GM21360 (cell line): ENCODE results near the gene TRAF7.
"Not testable (repeated sequence)": the region's sequence is repeated elsewhere in the genome, so short reads cannot be mapped to it uniquely, and the experiment has no call there.

Source experiments
- ATAC-seq: cut with Tn5 transposase; IDR thresholded peaks from one replicate; pipeline ENCODE4 v1.9.1; 2021; ENCODE audit warnings: mild to moderate bottlenecking, moderate library complexity; ENCODE audit not compliant: unreplicated experiment

TRAF7 gene

DNA sequence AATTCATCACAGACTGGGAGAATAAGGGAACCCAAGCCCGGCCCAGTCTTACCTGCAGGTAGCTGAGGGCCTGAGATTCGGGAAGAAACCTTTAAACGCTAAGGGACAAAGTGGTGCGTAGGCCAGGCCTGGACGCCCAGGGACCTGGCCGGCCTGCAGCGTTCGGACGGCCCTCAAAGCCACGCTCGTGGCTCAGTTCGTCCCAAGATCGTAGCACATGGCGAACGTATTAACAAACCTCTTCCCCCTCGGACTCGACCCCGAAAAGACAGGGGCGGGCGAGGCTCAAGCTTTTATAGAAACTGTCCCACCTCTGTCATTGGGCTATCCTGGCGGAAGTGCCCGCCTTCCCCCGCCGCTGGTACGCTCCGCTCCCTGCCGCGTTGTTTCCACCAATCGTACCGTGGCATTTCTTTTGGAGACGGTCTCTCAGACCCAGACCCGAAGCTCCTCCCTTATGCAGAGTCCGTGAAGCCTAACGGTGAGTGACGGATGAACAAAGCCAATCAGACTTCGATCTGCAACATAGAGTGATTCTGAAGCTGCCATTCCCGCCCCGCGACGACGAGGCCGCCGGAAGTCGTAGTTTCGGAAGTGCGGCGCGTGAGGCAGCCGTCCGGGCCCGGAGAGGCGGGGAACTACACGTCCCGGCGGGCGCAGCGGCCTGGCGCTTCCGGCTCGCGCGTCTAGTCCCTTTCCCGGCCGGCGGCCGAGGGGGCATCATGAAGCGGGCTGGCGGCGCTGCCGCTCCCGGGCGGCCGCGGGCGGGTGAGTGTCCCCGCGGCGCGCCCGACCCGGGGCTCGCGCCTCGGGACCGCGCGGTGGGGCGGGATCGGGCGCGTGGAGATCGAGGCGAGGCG lies at the start of gene TRAF7:
Gene TRAF7 (plus strand): TSS at position 692 of the 860 bp plus-strand sequence. CDS start 8,139 bp downstream, outside the sequence.
- peak; percentile 77 for ATAC-seq

DNA sequence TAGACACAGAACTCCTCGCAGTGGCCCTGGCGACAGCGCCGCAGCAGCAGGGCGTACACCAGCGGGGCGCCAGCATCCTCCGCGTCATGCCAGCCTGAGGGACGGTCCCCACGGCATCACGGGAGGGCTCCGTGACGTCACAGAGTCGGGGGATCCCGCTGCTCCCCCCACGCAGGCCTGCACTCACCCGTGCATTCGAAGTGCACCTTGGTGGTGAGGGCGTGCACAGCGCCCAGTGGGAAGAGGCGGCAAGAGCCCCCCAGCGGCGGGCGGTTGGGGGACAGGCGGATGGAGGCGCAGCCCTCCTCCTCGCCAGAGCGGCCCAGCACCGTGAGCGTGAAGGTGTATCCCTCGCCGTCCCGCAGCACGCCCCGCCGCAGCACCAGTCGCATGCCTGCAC lies 49.4 kb upstream of the TRAF7 start:
- ATAC-seq = not testable (repeated sequence)

DNA sequence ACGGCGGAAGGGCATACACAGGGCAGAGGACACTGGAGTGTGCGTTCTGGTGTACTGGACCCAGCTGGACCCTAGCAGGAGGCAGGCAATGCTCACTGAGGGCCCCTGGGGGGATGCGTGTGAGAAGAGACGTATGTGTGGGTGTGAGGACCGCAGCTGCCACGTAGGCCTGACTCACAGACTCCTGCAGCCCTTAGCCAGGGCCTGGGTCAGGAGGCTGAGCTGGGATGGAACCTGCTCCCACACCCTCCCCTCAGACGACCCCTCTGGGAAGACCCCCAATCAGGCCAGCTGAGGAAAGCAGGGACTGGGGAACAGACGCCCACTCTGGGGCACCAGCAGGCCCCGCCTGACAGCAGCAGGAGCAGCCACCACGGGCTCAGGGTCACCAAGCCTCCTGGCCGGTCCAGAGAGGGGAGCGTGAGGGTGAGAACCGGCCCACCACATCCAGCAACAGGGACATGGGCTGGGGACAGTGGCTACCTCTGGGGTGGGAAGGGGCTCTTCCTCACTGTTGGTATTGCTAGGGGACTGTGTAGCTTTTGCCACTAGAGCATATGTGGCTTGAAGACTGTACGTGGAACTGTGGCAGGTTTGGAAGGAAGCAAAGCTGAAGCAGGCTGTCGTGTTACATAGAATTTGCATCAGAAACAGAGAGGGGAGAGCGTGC lies 48.3 kb upstream of the TRAF7 start:
- ATAC-seq = not testable (repeated sequence)

DNA sequence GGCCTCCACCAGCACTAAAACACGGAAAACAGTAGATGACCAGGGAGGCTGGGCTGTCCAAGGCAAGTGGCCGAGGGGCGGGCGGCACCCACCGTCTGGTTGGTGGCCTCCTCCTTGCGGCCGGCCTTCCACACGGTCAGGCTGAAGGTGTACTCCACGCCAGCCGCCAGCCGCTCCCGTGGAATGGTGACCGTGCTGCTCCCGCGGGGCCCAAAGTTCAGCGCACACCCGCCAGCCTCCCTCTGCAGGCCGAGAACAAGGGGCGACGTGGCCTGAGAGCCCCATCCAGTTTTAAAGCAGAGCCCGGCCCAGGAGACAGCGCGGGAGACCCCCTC lies 47.8 kb upstream of the TRAF7 start:
- not testable (repeated sequence) for ATAC-seq

DNA sequence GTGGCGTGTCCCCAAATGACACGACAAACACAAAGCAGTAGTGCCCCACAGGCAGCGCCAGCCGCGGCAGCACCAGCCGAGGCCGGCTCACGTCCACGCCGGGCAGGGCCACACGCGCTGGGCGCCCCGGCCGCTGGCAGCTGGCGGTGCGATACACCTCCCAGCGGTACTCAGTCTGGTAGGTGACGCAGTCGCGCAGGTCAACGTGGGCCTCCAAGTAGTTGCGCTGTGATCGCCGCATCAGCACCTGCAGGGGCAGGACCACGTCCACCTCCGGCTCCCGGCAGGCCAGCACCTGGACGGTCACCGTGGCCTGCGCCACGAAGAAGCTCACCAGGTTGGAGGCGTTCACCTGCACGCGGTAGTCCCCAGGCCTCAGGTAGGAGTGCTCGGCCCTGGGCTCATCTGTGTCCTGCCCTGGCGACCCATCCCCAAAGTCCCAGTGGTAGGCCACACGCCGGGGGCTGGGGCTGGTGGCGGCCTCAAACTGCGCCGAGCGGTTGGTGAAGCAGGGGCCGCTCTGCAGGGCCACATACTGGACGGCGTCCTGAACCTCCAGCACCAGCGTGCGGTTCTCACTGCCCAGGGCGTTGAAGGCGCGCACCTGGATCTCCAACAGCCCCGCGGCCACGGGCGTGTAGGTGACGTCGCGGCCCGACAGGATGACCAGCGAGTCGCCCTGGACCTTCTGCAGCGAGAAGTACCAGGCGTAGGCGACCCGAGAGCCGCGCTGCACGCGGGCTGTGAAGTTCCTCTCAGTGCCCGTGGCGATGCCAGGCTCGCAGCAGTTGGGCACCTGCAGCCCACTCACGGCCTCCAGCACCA lies 46.9 kb upstream of the TRAF7 start:
- ATAC-seq = not testable (repeated sequence)

DNA sequence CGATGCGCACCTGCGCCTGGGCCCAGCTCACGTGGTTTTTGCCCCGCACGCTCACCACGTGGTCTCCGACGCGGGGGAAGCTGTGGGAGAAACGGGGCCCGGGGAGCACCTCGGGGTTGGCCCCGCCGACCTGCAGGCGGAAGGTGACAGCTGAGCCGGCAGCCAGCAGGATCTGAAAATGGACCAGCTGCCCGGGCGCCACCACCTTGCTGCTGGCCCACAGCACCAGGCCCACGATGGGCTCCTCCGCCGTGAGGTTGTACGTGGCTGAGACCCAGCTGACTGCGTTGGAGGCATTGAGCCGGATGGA lies 46.4 kb upstream of the TRAF7 start:
- not testable (repeated sequence) for ATAC-seq

DNA sequence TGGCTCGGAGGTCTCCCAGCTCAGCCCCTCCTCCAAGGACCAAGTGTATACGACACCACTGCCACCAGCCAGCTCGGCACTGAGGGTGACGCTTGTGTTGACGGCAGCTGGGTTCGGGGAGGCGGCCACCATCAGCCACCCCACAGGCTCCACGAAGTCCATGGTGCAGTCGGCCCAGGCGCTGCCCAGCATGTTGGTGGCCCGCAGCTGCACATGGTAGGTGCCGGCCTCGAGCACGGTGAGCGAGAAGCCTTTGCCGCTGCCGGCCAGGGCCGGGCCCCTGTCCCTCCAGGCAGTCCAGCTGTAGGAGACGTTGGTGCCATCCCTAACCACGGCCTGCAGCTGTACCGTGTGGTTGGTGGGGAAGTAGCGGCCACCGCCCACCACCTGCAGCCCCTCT lies 45.7 kb upstream of the TRAF7 start:
- ATAC-seq = not testable (repeated sequence)

DNA sequence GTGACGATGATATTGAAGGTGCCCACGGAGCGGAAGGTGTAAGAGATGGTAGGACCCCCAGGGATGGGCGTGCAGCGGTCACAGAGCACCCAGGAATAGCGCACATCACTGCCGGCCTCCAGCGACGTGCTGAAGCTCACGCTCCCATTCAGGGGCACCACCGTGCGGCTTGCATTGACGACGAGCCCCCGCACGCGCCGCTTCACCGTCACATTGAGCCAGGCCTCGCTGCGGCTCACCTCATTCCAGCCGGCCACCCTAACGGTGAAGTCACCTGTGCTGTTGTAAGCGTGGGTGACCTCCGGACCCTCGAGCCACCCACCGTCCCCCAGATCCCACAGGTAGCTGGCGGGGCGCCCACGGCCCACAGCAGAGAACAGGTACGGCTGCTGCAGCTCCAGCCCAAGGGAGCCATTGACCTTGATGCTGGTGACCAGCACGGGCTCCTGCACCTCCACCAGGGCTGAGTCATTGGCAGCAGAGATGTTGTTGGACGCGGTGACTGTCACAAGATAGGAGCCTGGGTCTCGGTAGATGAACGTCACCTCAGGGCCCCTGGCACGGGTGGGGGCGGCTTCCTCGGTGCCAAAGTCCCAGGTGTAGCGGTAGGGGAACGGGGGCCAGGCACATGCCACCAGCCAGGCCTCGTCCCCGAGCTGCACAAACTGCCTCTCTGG lies 45.1 kb upstream of the TRAF7 start:
- not testable (repeated sequence) for ATAC-seq

DNA sequence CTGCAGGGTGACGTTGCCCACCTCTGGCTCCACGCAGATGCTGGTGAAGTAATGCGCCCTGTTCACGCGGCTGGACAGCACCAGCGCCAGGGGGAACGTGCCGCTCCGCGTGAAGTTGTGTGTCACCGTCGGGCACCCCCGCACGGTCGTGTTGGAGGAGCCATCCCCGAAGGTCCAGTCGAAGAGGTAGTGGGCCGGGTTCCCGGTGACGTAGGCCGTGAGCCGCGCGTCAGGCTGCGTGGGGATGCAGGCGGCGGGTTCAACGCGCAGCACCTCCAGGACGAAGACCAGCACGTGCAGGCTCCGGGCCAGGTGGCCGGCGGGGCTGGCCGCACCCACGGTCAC lies 44.6 kb upstream of the TRAF7 start:
- not testable (repeated sequence) for ATAC-seq

DNA sequence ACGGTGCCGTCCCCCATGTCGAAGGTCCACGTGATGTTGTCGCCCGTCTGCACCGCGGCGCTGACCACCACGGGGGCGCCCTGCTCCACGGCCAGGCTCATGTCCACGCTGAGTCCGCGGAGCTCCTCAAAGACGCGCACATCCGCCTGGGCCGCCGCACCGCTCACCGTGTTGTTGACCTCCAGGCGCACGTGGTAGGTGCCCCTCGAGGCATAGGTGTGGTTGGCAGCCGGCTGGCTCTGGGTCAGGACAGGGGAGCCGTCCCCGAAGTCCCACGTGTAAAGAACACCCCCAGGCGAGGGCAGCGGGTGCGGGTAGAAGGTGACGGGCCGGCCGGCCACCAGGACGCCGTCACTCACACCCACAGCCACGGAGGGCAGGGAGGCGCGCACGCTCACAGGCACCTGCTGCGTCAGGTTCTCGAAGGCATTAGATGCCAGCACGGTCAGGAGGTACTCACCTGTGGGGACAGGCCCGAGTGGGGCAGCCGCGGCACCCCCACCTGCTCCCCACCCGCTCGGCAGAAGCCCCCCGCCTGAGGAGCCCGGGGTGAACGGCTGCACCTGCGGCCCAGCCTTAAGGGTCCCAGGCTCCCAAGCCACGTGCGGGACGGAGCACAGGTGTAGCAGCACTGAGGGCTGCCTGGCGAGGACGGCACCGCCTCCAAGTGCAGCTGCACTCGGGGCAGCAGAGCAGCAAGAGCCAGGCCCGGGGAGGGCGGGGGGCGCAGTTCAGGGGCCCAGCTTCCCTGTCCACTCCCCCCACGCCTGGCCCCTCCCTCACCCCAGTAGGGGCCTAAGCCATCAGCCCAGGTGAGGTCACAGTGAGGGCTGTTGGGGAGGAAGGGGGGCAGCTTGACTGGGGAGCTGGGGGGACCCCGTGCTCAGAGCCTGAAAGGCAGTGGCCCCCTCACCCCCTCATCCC lies 43.9 kb upstream of the TRAF7 start:
- not testable (repeated sequence) for ATAC-seq

DNA sequence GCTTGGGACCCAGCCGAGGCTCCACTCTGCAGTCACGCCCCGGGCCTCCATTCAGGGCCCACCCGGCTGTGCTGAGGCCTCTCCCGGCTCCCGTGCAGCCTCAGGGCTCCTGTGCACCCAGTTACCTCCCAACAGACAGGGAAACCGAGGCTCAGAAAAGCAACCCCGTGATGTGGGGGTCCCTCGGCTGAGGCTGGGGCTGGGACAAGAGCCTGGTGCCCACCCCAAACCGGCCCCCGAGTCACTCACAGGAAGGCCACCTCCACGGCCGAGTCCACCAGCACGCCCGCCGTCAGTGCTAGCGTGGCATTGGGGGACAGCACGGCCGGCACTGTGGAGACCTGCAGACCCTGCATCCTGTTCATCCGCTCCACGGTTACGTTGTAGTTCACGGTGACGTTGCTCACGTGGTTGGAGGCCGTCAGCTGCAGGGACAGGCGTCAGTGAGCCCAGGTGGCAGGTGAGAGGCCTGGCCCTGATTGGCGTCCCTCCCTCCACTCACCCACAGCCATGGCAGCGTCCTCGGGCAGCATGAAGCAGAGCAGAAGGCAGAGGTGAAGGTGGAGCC lies 43.0 kb upstream of the TRAF7 start:
- not testable (repeated sequence) for ATAC-seq

DNA sequence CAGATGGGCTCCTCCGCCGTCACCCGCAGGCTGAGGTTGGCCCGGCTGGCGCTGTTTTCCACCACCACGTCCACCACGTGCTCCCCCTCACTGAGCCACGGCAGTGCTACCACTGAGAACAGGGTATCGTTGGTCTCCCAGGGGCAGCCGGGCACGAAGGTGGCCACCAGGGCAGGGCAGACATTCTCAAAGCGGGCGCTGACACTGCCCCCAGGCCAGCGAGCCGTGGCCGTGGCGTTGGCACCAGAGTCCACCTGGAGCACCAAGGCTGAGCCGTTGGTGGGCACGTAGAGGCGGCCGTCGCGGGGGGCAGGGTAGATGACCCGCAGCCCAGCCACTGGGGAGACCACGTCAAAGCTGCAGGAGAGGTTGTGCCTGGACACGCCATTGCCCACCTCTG lies 41.4 kb upstream of the TRAF7 start:
- ATAC-seq = not testable (repeated sequence)

DNA sequence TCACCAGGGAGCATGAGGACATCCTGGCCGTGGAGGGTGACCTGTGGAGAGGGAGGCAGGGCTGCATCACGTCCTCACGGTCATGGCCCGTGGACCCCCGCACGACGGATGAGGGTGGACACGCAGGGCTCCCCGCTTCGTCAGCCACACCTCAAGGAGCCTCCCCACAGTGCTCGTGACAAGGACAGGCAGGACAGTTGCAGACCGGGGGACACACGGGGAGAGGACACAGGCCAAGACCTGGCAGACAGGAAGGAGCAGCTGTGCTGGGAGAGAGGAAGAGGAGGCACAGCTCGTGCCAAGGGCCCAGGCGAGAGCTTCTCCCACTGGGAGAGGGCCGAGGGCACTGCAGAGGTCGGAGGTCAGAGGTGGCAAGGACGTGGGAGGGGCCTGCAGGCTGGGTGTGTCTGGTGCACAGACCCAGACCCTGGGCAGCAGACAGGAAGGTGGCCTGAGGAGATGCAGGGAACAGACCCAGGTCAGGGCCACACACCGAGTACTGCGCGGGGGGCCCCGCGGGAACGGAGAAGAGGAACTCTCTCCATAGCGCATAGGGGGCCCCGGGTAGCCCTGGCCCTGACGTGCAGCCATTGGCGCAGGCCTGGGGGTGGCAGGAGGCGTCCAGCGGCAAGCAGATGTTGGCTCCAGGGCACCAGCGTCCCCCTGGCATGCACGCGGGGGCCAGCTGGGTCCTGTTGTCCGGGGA lies 40.5 kb upstream of the TRAF7 start:
- not testable (repeated sequence) for ATAC-seq

DNA sequence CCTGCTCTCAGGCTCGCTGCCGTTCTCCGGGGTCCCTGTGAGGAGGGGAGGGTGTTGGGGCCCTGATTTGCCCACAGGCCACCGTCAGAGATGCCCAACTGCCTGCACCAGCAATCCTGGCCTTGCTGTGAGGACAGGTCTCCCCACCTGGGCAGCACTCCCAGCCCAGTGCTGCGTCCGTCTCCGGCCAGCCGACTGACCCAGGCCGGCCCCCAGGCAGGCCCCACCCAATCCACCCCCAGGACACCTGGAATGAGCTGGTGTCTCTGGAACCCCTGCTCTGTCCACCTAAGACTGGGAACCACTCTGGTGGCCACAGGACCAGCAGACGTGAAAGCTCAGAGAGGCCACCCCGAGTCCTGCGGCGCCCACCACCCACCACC lies 40.0 kb upstream of the TRAF7 start:
- ATAC-seq = no peak

DNA sequence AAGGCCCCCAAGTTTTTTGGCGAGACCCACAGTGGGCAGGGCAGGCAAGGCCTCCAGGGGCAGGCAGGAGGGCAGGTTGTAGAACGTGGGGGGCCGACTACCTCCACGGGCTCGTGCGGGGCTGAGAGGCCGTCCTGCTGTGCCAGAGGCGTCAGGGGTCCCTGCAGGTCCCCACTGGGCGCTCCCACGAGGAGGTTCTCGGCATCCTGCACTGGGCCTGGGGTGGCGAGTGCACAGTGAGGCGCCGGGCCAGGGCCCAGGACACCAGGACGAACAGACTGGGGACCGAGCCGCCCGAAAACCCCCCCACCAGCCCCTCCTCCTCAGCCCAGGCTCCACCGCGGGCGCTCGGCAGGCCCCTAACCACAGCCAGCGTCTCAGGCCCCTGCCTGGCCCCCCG lies 39.2 kb upstream of the TRAF7 start:
- ATAC-seq = not testable (repeated sequence)

DNA sequence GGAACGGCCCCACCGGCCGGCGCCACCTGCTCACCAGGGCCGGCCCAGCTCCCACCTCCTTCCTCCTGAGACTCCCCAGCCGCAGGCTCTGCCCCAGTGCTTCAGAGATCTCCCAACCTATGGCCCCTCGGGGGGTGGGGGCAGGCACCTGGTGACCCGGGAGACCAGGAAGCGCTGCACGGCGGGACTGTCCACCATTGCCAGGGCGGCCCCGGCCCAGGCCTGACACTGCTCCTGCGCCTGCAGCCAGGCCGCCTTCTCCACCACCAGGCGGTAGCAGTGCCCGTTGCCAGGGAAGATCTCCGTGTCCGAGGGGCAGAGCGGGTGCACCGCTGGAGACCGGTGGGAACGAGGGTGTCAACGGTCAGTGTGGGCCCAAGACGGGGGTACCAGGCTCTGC lies 38.2 kb upstream of the TRAF7 start:
- not testable (repeated sequence) for ATAC-seq

DNA sequence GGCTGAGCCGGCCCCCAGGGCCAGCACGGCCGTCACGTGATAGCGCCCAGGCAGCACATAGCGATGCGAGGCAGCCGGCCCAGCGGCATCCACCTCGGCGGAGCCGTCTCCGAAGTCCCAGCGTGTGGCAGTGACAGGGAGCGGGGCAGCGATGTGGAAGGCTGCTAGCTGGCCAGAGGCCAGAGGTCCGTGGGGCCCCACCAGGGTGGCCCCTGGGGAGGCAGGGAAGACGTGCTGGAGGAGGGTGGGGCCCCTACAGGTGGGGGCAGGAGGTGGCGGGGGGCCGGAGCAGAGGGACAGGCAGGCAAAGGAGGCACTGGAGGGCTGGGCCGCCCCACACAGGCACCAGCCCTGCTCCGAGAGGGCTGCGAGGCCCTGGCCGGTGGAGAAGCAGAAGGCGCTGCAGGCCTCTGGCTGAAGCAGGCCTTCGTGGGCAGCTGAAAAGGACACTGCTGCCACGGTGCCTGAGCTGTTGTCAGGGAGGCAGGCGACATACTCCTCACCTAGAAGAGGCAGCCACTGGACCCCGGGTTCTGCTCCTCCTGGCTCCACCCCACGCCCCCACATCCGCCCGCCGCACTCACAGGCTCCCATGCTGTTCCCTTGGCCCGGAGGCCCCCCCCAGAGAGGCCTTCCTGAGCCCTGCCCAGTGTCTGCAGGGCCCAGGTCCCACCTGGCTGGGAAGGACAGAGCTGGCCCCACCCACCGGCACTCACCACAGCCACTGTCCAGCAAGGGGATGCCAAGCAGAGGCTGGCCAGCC lies 37.4 kb upstream of the TRAF7 start:
- ATAC-seq = not testable (repeated sequence)

DNA sequence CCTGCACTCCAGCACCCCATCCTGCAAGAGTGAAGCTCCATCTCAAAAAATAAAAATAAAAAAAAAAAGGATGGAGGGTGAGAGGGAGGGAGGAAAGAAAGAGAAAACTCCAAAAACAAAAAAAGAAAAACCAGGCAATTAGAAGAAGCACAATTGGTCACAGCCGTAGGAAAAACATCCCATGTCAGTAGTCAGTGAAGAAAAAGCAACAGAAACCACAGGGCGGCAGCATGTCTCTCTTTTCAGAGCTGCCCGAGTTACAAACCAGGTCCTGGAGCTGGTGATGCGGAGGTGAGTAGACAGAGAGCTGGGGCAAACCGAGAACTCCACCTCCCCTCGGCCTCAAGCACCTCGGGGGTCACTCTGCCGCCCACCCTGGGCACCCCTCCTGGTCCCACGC lies 34.3 kb upstream of the TRAF7 start:
- ATAC-seq = not testable (repeated sequence)
